MM.1S (cell line): ENCODE results near the gene CISH.

ENCODE experiments used
- DNase-seq: peaks from one replicate; pipeline ENCODE4 v3.0.0-alpha.2; 2015
- H2AFZ ChIP-seq: fragments of 300-600 bp; sonication (generic); 2 replicates; pipeline ENCODE4 v1.6.0; 2016; ENCODE audit warnings: antibody characterized with exemption, low read length
- H3F3A ChIP-seq: fragments of 300-600 bp; sonication (generic); 2 replicates; pipeline ENCODE4 v1.6.1; 2016; ENCODE audit warnings: mild to moderate bottlenecking, antibody characterized with exemption, low read length, moderate library complexity, mixed read lengths; ENCODE audit not compliant: insufficient read depth
- H3K27ac ChIP-seq: fragments of 300-600 bp; sonication (generic); 2 replicates; pipeline ENCODE4 v1.5.1; 2016; ENCODE audit warnings: mild to moderate bottlenecking, low read length
- H3K27me3 ChIP-seq: fragments of 300-600 bp; sonication (generic); replicated peaks from 2 replicates; pipeline ENCODE4 v1.6.0; 2016; ENCODE audit warnings: low read length; ENCODE audit not compliant: insufficient read depth
- H3K36me3 ChIP-seq: fragments of 300-600 bp; sonication (generic); replicated peaks from 2 replicates; pipeline ENCODE4 v1.6.1; 2016; ENCODE audit warnings: mild to moderate bottlenecking, low read length, mixed read lengths; ENCODE audit not compliant: insufficient read depth
- H3K4me1 ChIP-seq: fragments of 300-600 bp; sonication (generic); 2 replicates; pipeline ENCODE4 v1.6.1; 2016; ENCODE audit warnings: low read length, mixed read lengths
- H3K4me2 ChIP-seq: fragments of 300-600 bp; sonication (generic); 2 replicates; pipeline ENCODE4 v1.6.0; 2016; ENCODE audit warnings: low read depth, low read length
- H3K4me3 ChIP-seq: fragments of 300-600 bp; sonication (generic); 2 replicates; pipeline ENCODE4 v1.5.1; 2016; ENCODE audit warnings: low read length, mixed read lengths
- H3K79me2 ChIP-seq: fragments of 300-600 bp; sonication (generic); 2 replicates; pipeline ENCODE4 v1.6.1; 2016; ENCODE audit warnings: mixed run types, low read length, mixed read lengths
- H3K9ac ChIP-seq: fragments of 300-600 bp; sonication (generic); 2 replicates; pipeline ENCODE4 v1.6.1; 2016; ENCODE audit warnings: low read length, mixed read lengths
- H3K9me2 ChIP-seq: fragments of 300-600 bp; sonication (generic); replicated peaks from 2 replicates; pipeline ENCODE4 v1.6.1; 2016; ENCODE audit warnings: mild to moderate bottlenecking, low read length, mixed read lengths; ENCODE audit not compliant: insufficient read depth
- H3K9me3 ChIP-seq: fragments of 300-600 bp; sonication (generic); replicated peaks from 2 replicates; pipeline ENCODE4 v1.6.1; 2016; ENCODE audit warnings: mild to moderate bottlenecking, low read length, mixed read lengths; ENCODE audit not compliant: insufficient read depth
- H4K20me1 ChIP-seq: fragments of 300-600 bp; sonication (generic); 2 replicates; pipeline ENCODE4 v1.6.1; 2016; ENCODE audit warnings: mild to moderate bottlenecking, low read length, moderate library complexity, mixed read lengths; ENCODE audit not compliant: insufficient read depth
- CTCF ChIP-seq: fragments of 300-600 bp; sonication (generic); IDR thresholded peaks from 2 replicates; pipeline ENCODE4 v1.5.1; 2016; ENCODE audit warnings: antibody characterized with exemption, low read length, mixed read lengths
- EZH2 ChIP-seq: fragments of 300-600 bp; sonication (generic); optimal IDR thresholded peaks from 2 replicates; pipeline ENCODE3; 2017; ENCODE audit warnings: low read depth, mild to moderate bottlenecking, antibody characterized with exemption, low read length, mixed read lengths
- EZH2phosphoT487 ChIP-seq: fragments of 300-600 bp; sonication (generic); IDR thresholded peaks from 2 replicates; pipeline ENCODE4 v1.6.1; 2018; ENCODE audit warnings: antibody characterized with exemption, low read length

The CISH gene

GRCh38 chr3:50623840-50624474 lies 12.4 kb upstream of the CISH start:
- peak; percentile 7 for DNase-seq
- Histone ChIP-seq H3K27ac (no peak overlapping the region), H3F3A (no peaks in the 10 kb centered on the region), H3K36me3 (no peaks in the 10 kb centered on the region), H3K4me3 (no peak overlapping the region), H3K4me1 (peaks cover 21% of the 10 kb centered on the region), H3K9ac (no peak overlapping the region), H4K20me1 (no peaks in the 10 kb centered on the region), H3K9me2 (no peaks in the 10 kb centered on the region), H3K27me3 (no peaks in the 10 kb centered on the region), H3K79me2 (peaks cover 19% of the 10 kb centered on the region; the same call in 1 of the 2 replicates), H3K9me3 (no peaks in the 10 kb centered on the region), H3K4me2 (peak overlapping the region; percentile 22; the same call in 1 of the 2 replicates), H2AFZ (no peak overlapping the region)
- TF ChIP-seq EZH2 (no peak), EZH2phosphoT487 (no peak), CTCF (no peak)

GRCh38 chr3:50622881-50623280 lies 11.3 kb upstream of the CISH start:
- Histone ChIP-seq H3K9ac (no peak overlapping the region), H3K79me2 (peaks cover 19% of the 10 kb centered on the region), H3K36me3 (no peaks in the 10 kb centered on the region), H3K27me3 (no peaks in the 10 kb centered on the region), H3K4me2 (no peak overlapping the region), H3K9me2 (no peaks in the 10 kb centered on the region), H3F3A (no peaks in the 10 kb centered on the region), H3K27ac (no peak overlapping the region), H3K4me3 (no peak overlapping the region), H3K9me3 (no peaks in the 10 kb centered on the region), H3K4me1 (peaks cover 24% of the 10 kb centered on the region), H2AFZ (no peak overlapping the region), H4K20me1 (no peaks in the 10 kb centered on the region)
- no peak for DNase-seq
- TF ChIP-seq EZH2 (no peak), CTCF (no peak), EZH2phosphoT487 (no peak)

- DNase-seq = no peak
- no peak overlapping the region for H3K9ac ChIP-seq
- H2AFZ ChIP-seq = no peak overlapping the region
- no peaks in the 10 kb centered on the region for H3K9me2 ChIP-seq
- no peak overlapping the region for H3K4me2 ChIP-seq
- H4K20me1 ChIP-seq = no peaks in the 10 kb centered on the region
- H3K4me3 ChIP-seq = no peak overlapping the region
- peaks cover 7% of the 10 kb centered on the region for H3F3A ChIP-seq
- no peak overlapping the region for H3K27ac ChIP-seq
- no peaks in the 10 kb centered on the region for H3K27me3 ChIP-seq
- peaks cover 26% of the 10 kb centered on the region for H3K4me1 ChIP-seq
- H3K36me3 ChIP-seq = no peaks in the 10 kb centered on the region
- H3K79me2 ChIP-seq = peaks cover 18% of the 10 kb centered on the region
- no peaks in the 10 kb centered on the region for H3K9me3 ChIP-seq
- TF ChIP-seq CTCF = no peak
- TF ChIP-seq EZH2 = no peak
- no peak for TF ChIP-seq EZH2phosphoT487
Measured at GRCh38 chr3:50620820-50621219, 9.2 kb upstream of the CISH start.
